Measurements from ENCODE around the gene VWA8. TPM values are rescaled to one million over a fixed set of nuclear protein-coding genes. Genes with fewer than 3 reads are reported as not detected.

The VWA8 gene
- total RNA-seq, 1 experiment from 2014 or later = 22.6 TPM

- no peak overlapping the region for H2AFZ ChIP-seq (ENCODE audit: low read depth, low read length, poor library complexity, severe bottlenecking)
- H3K4me3 ChIP-seq (replicated peaks in 1 of 2; ENCODE audit: low read depth in 1 of 2, low read length in 2 of 2) = no peak overlapping the region
- ATAC-seq (no peak), DNase-seq (ENCODE audit: low read depth, low spot score) (no peak)
- no peak overlapping the region for H3K27ac ChIP-seq (ENCODE audit: low read depth, low read length)
- no peak overlapping the region for H3K9ac ChIP-seq (ENCODE audit: low read length)
- no peaks in the 10 kb centered on the region for H3K9me2 ChIP-seq (ENCODE audit: insufficient read depth)
- H3K27me3 ChIP-seq (ENCODE audit: insufficient read depth, low read length) = no peaks in the 10 kb centered on the region
- H3K36me3 ChIP-seq (ENCODE audit: control insufficient read depth in 1 of 2, insufficient read depth in 2 of 2, low read length in 2 of 2) = no peaks in the 10 kb centered on the region
- no TSS peak for BruUV-seq (replicated peaks)
- H3K4me2 ChIP-seq (ENCODE audit: low read length) = no peak overlapping the region
- ChIA-PET RAD21 (ENCODE audit: low non-redundant PET in 1 of 2, low total read pairs in 2 of 2, uncharacterized antibody in 2 of 2, unreplicated experiment in 2 of 2) (no interaction called here), CTCF (interaction anchor here (1.1 kb wide), 1 partner anchor 88 kb away, joined by 3 read pairs; no protein-coding TSS in a partner anchor), POLR2A (no interaction called here)
- H3K4me1 ChIP-seq (ENCODE audit: control insufficient read depth in 1 of 2, insufficient read depth in 2 of 2, low read length in 2 of 2) = peaks cover 0 to 8% of the 10 kb centered on the region in 2 experiments; a peak in 2 of 4 replicates
- H4K20me1 ChIP-seq (ENCODE audit: insufficient read depth) = no peaks in the 10 kb centered on the region
- H3K9me3 ChIP-seq (ENCODE audit: control insufficient read depth in 1 of 2, insufficient read depth in 1 of 2, low read depth in 1 of 2, low read length in 2 of 2) = no peaks in the 10 kb centered on the region; a peak in 1 of 4 replicates
- intact Hi-C loops (cut with micrococcal nuclease) = no loop called here
- H3K79me2 ChIP-seq (ENCODE audit: insufficient read depth, low read length) = no peaks in the 10 kb centered on the region
- TF ChIP-seq YY1 (IDR thresholded peaks at IDR 0.05; ENCODE audit: extremely low read depth, insufficient replicate concordance, low read depth, low read length) (no peak), SIN3A (IDR thresholded peaks at IDR 0.05; ENCODE audit: low read depth) (no peak), ELF1 (IDR thresholded peaks at IDR 0.05; ENCODE audit: borderline replicate concordance, low read depth) (no peak), CEBPB (IDR thresholded peaks at IDR 0.05; ENCODE audit: low read depth) (no peak)
Measured at GRCh38 chr13:41547251-41548000, 413.5 kb downstream of the VWA8 start.

- ChIA-PET CTCF (no interaction called here), POLR2A (no interaction called here), RAD21 (ENCODE audit: low non-redundant PET in 1 of 2, low total read pairs in 2 of 2, uncharacterized antibody in 2 of 2, unreplicated experiment in 2 of 2) (no interaction called here)
- H3K9ac ChIP-seq (ENCODE audit: low read length) = no peak overlapping the region
- ATAC-seq (peak; percentile 54; the same call in 1 of the 2 replicates), DNase-seq (ENCODE audit: low read depth, low spot score) (no peak)
- intact Hi-C loops (cut with micrococcal nuclease) = no loop called here
- no peaks in the 10 kb centered on the region for H3K36me3 ChIP-seq (ENCODE audit: control insufficient read depth in 1 of 2, insufficient read depth in 2 of 2, low read length in 2 of 2)
- no peaks in the 10 kb centered on the region for H3K27me3 ChIP-seq (ENCODE audit: insufficient read depth, low read length)
- H4K20me1 ChIP-seq (ENCODE audit: insufficient read depth) = no peaks in the 10 kb centered on the region
- no peaks in the 10 kb centered on the region for H3K79me2 ChIP-seq (ENCODE audit: insufficient read depth, low read length)
- H2AFZ ChIP-seq (ENCODE audit: low read depth, low read length, poor library complexity, severe bottlenecking) = no peak overlapping the region
- H3K4me2 ChIP-seq (ENCODE audit: low read length) = no peak overlapping the region
- H3K27ac ChIP-seq (ENCODE audit: low read depth, low read length) = no peak overlapping the region
- H3K4me3 ChIP-seq (replicated peaks in 1 of 2; ENCODE audit: low read depth in 1 of 2, low read length in 2 of 2) = no peak overlapping the region
- no TSS peak for BruUV-seq (replicated peaks)
- H3K9me3 ChIP-seq (ENCODE audit: control insufficient read depth in 1 of 2, insufficient read depth in 1 of 2, low read depth in 1 of 2, low read length in 2 of 2) = no peaks in the 10 kb centered on the region; a peak in 1 of 4 replicates
- H3K9me2 ChIP-seq (ENCODE audit: insufficient read depth) = no peaks in the 10 kb centered on the region
- peaks cover 0 to 8% of the 10 kb centered on the region in 2 experiments; a peak in 2 of 4 replicates for H3K4me1 ChIP-seq (ENCODE audit: control insufficient read depth in 1 of 2, insufficient read depth in 2 of 2, low read length in 2 of 2)
- TF ChIP-seq TCF7L2 (IDR thresholded peaks at IDR 0.05; ENCODE audit: borderline replicate concordance, extremely low read depth, insufficient read depth, insufficient read length) (no peak), JUND (IDR thresholded peaks at IDR 0.05) (no peak), FOSL1 (IDR thresholded peaks at IDR 0.05; ENCODE audit: low read depth) (no peak), CTCF (IDR thresholded peaks at IDR 0.05 in 2 of 3, conservative IDR thresholded peaks at IDR 0.05 in 1 of 3; ENCODE audit: borderline replicate concordance in 1 of 3, insufficient read depth in 1 of 3, low read depth in 2 of 3, low read length in 2 of 3) (no peak), ELF1 (IDR thresholded peaks at IDR 0.05; ENCODE audit: borderline replicate concordance, low read depth) (no peak), EZH2 (IDR thresholded peaks at IDR 0.05) (no peak), SP1 (IDR thresholded peaks at IDR 0.05; ENCODE audit: low read depth) (no peak), REST (IDR thresholded peaks at IDR 0.05; ENCODE audit: low read depth) (no peak), POLR2AphosphoS5 (IDR thresholded peaks at IDR 0.05; ENCODE audit: low read depth, low read length) (no peak), CEBPB (IDR thresholded peaks at IDR 0.05; ENCODE audit: low read depth) (no peak)
Measured at GRCh38 chr13:41546372-41547190, 414.3 kb downstream of the VWA8 start.

All from HCT116 (cell line).